ENCODE results near the gene PXDN.
A peak's percentile ranks its signal among the peaks of the same experiment; 100 is the strongest.
"Not testable (repeated sequence)": the region's sequence is repeated elsewhere in the genome, so short reads cannot be mapped to it uniquely, and the experiment has no call there.

PXDN gene

DNA sequence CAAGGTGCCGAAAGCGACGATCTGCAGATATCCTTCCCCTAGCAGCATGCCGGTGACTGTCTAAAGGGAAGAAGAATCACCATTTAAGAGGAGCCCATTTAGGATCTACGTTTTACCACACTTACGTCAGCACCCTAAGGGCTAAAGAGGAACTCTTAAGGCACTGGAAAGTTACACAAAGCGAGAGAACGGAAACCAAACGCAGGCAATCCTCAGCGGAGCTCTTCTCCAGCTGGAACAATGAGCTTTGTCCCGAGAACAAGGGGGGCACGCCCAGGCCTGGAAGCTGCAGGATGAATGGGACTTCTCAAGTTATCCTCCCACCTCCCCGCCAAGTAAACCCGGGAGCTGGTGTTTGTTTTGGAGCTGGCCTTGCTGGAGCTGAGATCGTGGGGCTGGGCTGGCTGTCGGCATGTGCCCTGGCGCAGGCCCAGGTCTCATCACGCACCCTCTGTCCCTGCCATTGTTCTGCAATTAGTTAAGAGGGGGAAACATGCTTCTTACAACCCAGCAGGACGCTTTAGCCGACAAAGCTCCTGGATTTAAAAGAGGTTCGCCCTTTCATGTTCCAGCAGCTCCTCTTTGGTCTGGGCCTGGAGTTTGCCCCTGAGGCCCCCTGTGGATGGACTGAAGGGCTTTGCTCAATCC is 36.4 kb downstream of the PXDN start:
- DNase-seq (ENCODE audit: insufficient read length, low spot score) (no peak), FAIRE-seq (no peak)

DNA sequence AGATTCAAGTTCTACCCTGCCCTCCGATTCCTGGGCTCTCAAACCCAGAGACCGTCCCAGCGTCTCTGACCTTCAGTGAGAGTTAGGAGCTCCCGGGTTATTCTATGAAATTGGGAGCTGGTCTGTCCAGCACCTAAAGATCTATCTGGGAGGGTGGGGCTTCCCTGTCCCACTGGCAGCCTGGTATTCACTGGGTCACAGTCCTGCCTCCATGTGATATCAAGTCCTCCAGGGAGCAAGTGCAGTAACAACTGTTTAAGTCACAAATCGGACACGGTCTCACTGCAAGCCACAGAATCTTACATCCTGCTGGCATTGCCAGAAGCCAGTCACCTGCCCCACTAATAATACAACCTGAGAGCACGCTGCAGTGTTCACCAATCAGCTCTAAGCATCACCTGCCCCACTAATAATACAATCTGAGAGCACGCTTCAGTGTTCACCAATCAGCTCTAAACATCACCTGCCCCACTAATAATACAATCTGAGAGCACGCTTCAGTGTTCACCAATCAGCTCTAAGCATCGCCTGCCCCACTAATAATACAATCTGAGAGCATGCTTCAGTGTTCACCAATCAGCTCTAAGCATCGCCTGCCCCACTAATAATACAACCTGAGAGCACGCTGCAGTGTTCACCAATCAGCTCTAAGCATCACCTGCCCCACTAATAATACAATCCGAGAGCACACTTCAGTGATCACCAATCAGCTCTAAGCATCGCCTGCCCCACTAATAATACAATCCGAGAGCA is 38.0 kb downstream of the PXDN start:
- FAIRE-seq, result peak; percentile 87
- DNase-seq (ENCODE audit: insufficient read length, low spot score), result not testable (repeated sequence)

- DNase-seq (ENCODE audit: insufficient read length, low spot score), result no peak
- FAIRE-seq, result peak; percentile 51
These were observed 38.7 kb downstream of the PXDN start for GRCh38 chr2:1705557-1706076.

DNA sequence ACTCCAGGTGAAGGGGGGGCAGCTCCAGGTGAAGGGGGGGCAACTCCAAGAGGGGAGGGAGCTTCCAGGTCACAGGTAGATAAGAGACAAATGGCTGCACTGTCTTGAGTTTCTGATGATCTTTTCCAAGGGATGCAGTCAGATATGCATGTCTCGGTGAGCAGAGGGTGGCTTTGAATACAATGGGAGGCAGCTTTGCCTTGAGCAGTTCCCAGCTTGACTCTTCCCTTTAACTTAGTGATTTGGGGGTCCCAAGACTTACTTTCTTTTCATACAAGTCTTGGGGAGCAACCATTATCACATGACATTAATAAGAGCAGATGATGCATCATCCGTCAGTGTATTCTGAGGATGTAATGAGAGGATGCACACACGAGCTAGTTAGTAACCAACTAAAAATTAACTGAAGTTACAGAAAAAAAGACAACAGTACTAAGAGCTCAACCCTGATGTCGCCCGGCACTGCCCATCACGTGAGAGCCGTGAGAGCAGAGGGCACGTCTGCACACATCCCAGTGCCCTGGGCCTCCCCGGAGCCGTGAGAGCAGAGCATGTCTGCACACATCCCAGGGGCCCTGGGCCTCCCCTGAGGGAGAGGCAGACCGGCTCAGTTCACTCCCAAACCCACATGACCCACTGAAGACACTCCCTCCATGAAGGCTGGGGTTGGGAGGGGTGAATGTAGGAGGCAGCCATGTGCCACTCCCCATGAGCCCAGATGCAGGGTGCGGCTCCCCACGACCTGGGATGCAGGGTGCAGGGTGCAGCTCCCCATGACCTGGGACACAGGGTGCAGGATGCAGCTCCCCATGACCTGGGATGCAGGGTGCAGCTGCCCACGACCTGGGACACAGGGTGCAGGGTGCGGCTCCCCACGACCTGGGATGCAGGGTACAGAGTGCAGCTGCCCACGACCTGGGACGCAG is 39.4 kb downstream of the PXDN start:
- DNase-seq (ENCODE audit: insufficient read length, low spot score) (no peak), FAIRE-seq (no peak)

- FAIRE-seq (no peak), DNase-seq (ENCODE audit: insufficient read length, low spot score) (no peak)
These were observed 42.1 kb downstream of the PXDN start for GRCh38 chr2:1702186-1702565.

DNA sequence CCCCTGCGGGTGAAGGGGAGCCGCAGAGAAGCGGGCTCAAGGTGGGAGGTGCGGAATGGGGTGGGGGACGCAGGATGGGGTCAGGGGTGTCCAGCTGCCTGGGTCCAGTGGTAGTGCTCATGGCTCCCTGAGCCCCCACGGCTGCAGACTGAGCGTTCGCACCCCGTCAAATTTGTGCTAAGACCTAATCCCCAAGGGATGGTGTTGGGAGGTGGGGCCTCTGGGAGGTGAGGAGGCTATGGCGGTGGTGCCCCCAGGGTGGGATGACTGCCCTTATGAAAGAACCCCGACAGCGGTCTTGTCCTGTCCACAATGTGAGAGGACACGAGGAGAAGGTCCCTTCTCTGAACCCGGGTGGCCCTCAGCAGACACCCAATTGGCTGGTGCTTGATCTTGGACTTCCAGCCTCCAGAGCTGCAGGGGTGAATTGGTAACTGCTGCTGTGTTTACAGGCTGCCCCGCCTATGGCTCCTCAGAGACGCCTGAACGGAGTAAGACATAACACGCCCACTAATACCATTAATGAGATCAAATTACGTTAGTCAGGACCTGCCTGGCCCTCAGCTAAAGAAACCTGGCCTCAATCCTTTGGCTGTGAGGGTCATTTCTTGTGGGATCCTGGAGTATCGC is 42.6 kb downstream of the PXDN start:
- FAIRE-seq (no peak), DNase-seq (ENCODE audit: insufficient read length, low spot score) (peak; percentile 51)

DNA sequence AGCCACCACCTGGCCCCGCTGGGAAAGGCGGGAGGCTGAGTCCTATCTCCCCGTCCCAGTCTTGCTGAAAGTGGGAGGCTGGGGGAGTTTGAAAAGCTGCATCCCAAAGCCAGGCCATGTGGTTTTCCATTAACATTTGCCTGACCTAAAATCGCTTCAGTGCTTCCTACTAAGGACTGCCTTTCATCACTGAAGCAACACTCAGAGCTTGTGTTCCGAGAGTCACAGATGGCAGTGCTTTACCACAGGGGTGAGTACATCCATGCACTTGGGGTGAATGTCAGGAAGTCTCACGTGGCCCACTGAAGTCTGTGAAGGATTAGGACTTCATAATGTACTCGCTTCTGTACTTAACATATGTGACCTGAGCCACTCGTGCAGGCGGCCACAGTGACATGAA is 43.3 kb downstream of the PXDN start:
- peak; percentile 16 for FAIRE-seq
- DNase-seq (ENCODE audit: insufficient read length, low spot score), result no peak

DNA sequence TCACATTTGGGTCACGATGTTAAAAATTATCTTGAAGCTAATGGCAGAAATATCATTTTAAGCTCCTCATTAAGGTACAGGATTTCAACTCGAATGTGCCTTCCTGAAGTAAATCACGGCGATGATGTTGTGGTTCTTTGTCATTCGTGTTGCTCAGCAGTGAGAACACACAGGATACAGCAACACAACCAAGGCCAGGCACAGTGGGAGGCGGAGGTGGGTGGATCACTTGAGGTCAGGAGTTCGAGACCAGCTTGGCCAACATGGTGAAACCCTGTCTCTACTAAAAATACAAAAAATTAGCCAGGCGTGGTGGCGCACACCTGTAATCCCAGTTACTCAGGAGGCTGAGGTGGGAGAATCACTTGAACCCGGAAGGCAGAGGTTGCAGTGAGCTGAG is 43.9 kb downstream of the PXDN start:
- not testable (repeated sequence) for DNase-seq (ENCODE audit: insufficient read length, low spot score); FAIRE-seq

DNA sequence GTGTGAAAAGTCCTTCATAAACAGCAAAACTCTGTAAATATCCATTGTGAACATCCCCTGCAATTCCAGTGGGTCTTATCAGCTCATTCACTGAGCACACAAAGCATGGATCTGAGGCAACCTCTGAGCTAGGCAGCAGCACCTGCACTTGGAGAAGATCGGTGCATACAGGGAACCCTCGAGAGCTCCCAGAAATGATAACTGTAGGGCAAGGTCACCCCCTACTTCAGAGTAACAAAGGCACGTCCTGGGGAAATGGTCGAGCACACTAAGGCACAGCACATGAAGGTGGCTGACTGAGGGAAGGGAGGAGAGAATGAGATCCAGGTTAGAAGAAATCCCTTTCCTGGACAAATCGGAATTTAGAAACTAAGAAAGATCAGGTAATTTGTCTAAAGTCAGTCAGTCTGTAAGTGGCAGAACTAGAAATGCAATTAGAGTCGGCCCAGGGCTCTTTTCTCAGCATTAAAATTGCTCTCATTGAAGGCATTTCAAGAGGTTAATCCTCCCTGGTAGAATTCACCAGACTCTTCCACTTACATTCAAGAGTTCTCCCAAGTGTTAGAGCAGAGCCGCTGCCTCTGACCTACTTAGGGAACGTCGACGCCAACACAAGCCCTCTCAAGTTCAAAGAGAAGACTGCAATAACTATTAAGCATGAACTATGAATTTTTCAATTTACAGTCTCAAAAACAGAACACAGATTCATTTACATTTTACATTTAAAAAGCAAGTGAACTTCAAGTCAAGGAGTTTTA is 45.9 kb downstream of the PXDN start:
- no peak for FAIRE-seq

DNA sequence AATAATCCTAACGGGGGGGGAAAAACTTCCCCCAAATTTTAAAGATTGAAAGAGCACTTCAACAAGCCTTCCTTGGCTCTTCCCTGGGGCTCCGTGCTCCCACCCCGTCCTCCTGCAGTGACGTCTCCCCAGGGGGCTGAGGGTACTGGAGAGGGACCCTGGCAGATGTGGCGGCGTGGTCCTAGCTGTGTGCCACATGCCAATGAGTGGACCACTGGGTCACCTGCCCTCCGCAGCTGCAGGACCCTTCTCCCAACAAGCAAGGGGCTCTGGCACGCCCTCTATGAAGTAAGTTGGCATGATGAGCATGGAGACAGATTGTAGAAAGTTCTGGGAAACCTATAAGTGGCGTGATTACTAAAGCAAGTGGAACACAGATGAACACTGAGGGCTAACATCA is 46.7 kb downstream of the PXDN start:
- FAIRE-seq, result no peak
- no peak for DNase-seq (ENCODE audit: insufficient read length, low spot score)

More for the DNA sequence above, 45.9 kb downstream of the PXDN start:
- no peak for DNase-seq (ENCODE audit: insufficient read length, low spot score)

- peak; percentile 77 for FAIRE-seq
- no peak for DNase-seq (ENCODE audit: insufficient read length, low spot score)
These were observed 47.8 kb downstream of the PXDN start for GRCh38 chr2:1696472-1696871.

DNA sequence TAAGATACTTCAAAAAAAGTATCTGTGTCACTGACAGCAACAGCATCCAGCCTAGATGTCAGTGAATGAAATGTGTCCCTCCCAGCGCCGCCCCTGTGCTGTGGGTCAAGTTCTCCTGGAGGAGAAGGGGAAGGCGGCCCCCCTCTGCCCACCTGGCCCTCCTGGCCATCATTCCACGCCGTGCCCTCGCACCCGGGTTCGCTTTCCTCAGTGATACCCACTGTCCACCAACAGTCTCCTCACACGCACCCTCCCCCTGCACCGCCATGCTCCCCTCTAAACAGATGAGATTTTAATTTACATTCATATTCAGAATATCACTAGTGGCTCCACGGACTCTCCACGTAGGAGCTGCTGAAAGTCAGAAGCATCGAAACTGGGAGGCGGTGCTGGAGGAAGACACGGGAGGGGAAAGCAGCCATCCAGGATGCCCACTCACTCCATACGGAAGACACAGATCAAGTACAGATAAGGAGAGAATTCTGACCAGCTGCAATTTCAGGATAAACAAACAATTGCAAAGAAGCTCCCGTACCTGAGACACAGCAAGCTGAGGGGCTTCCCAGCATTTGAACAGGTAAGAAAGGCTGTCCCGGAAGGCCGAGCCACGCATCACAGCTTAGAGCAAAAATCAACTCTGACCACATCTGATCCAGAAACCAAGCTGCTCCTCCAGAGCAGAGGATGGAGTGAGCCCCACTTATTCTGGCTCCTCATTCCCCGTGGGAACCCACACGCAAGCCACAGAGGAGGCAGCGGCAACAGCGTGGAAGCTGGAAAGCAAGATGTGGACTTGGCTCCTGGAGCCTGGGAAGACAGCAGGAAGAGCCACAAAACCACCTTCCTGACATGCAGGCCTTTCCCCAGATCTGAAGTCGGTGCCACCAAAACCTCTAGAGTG is 49.7 kb downstream of the PXDN start:
- FAIRE-seq, result peak; percentile 72

GRCh38 chr2:1693723-1694122 is 50.6 kb downstream of the PXDN start:
- FAIRE-seq (no peak), DNase-seq (ENCODE audit: insufficient read length, low spot score) (no peak)

More for the DNA sequence above, 49.7 kb downstream of the PXDN start:
- no peak for DNase-seq (ENCODE audit: insufficient read length, low spot score)

- DNase-seq (ENCODE audit: insufficient read length, low spot score) (no peak), FAIRE-seq (peak; percentile 83)
These were observed 52.0 kb downstream of the PXDN start for GRCh38 chr2:1692342-1692741.

GRCh38 chr2:1691366-1691765 is 52.9 kb downstream of the PXDN start:
- DNase-seq (ENCODE audit: insufficient read length, low spot score) (no peak), FAIRE-seq (no peak)

DNA sequence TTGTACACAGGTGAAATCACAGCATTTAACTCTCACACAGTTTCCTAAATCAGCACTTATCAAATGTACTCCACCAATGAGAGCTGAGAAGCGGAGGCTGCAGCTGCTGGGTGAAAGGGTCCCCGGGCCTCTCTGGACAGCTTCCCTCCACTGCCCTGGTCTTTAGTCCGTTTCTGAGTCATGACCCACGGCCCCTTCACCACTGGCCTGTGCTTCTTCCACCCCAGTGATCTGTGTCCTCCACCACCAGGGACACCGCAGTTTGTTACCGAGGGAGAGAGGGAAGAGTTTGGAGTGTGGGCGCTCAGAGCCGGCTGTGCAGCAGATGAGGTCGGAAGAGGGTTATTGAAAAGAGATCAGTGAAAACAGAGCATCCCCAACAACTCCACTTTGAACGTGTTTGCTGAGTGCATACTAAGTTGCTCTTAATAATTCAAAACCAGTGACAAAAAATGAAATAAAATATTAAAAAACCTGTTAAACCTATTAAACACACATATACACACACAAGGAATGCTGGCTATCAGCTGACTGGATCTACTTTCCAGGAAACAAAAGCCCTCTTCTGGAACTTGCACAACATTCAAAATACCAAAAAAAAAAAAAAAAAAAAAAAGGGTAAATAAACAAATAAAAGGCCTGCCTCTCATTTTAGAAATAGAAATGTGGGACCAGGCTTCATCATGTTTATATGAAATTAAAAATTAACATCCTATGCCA is 54.1 kb downstream of the PXDN start:
- FAIRE-seq (no peak), DNase-seq (ENCODE audit: insufficient read length, low spot score) (no peak)

DNA sequence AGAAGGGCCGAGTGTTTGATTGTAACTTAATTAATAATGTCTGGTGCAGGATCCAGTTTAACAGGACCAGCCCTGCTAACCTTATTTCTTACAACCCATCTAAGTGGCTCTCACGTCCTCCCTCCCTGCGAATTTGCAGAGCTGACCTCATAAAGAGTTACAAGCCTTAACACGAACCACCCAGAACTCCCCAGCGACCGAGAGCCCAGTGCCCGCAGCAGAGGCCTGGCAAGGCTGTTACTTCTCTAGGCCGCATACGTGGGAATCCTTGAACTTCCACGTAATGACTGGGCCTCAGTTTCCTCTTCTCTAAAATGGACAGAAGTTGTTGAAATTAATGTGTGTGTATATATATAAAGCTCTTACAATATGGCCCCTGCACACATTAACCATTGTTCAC is 55.5 kb downstream of the PXDN start:
- FAIRE-seq (no peak), DNase-seq (ENCODE audit: insufficient read length, low spot score) (no peak)

- FAIRE-seq, result peak; percentile 23
These were observed 56.2 kb downstream of the PXDN start for GRCh38 chr2:1688161-1688560.

More at GRCh38 chr2:1688161-1688560, 56.2 kb downstream of the PXDN start:
- DNase-seq (ENCODE audit: insufficient read length, low spot score), result no peak
